ENCODE results near the gene ADIPOR2. TPM values are rescaled to one million over a fixed set of nuclear protein-coding genes. Genes with fewer than 3 reads are reported as not detected.

ADIPOR2 gene
- total RNA-seq, 1 experiment from 2014 or later = 45.3 TPM

DNA sequence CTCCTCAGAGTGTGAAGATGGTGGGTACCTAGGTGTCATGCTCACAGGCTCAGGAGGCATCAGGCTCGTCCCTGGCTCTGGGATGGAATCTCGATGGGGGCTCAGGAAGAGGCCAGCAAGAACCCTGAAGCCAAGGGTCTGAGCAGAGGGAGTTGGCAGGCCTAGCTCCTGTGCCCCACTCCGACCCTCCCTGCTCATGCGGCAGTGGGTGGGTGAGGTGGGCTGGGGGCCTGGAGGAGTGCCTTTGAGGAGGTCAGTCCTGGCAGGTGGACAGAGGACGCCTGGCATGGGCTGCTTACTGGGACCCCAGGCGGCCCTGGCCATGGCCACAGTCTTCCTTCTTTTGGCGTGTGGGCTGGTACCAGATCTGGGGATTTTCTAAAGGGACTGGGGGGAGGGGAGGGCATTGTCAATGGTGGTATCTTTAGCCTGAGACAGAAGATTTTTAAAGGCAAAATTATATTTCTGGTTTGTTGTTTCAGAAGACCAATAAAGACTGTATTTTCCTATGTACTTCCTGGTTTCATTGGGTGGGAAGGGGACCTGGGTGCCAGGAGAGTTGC, 145.5 kb downstream of the ADIPOR2 start:
- no peak overlapping the region for H2BK12ac ChIP-seq (ENCODE audit: insufficient read length, low read depth, low read length)
- no peaks in the 10 kb centered on the region for H4K20me1 ChIP-seq (ENCODE audit: control insufficient read depth, insufficient read depth, insufficient read length)
- no peak overlapping the region for H2AFZ ChIP-seq (ENCODE audit: low read length)
- no peak overlapping the region for H3K9ac ChIP-seq (ENCODE audit: extremely low read depth, insufficient read length, low read length)
- WGBS (ENCODE audit: extremely low coverage, insufficient read length, low lambda C conversion rate) = no CpG with 5 or more reads among the region's 7 CpGs
- H2BK20ac ChIP-seq (ENCODE audit: low read depth, low read length, poor library complexity, severe bottlenecking) = no peak overlapping the region
- no peak overlapping the region for H2AK5ac ChIP-seq (ENCODE audit: insufficient read length, low read length)
- DNase-seq = no peak
- no peak overlapping the region for H4K5ac ChIP-seq (ENCODE audit: insufficient read length, low read depth, low read length)
- no peak overlapping the region for H3T11ph ChIP-seq (ENCODE audit: low read length)
- H2BK5ac ChIP-seq (ENCODE audit: insufficient read length, low read length) = no peak overlapping the region
- H4K8ac ChIP-seq (replicated peaks; ENCODE audit: insufficient read length, low read depth, low read length) = no peak overlapping the region
- H3K27ac ChIP-seq (ENCODE audit: insufficient read length, low read depth, low read length) = no peak overlapping the region
- H3K4me1 ChIP-seq (ENCODE audit: insufficient read depth, low read length) = no peaks in the 10 kb centered on the region; the same call in 1 of the 2 replicates
- H3K56ac ChIP-seq (ENCODE audit: insufficient read length, low read depth, low read length) = no peak overlapping the region
- H3K23me2 ChIP-seq (ENCODE audit: insufficient read length, low read depth, low read length, poor library complexity, severe bottlenecking) = no peaks in the 10 kb centered on the region
- no peak overlapping the region for H2BK15ac ChIP-seq (ENCODE audit: low read depth, low read length)
- Mint-ChIP-seq H3K27me3 (ENCODE audit: low read depth) (peaks cover 19% of the 10 kb centered on the region), H3K4me1 (peaks cover 15 to 37% of the 10 kb centered on the region in 2 experiments), H3K36me3 (ENCODE audit: insufficient read depth in 1 of 3, low read depth in 3 of 3) (no peaks in the 10 kb centered on the region), H3K9me3 (no peaks in the 10 kb centered on the region; a peak in 1 of 5 replicates), H3K4me3 (no peak overlapping the region), H3K27ac (no peak overlapping the region; a peak in 1 of 7 replicates)
- TF ChIP-seq, protein P1, sequence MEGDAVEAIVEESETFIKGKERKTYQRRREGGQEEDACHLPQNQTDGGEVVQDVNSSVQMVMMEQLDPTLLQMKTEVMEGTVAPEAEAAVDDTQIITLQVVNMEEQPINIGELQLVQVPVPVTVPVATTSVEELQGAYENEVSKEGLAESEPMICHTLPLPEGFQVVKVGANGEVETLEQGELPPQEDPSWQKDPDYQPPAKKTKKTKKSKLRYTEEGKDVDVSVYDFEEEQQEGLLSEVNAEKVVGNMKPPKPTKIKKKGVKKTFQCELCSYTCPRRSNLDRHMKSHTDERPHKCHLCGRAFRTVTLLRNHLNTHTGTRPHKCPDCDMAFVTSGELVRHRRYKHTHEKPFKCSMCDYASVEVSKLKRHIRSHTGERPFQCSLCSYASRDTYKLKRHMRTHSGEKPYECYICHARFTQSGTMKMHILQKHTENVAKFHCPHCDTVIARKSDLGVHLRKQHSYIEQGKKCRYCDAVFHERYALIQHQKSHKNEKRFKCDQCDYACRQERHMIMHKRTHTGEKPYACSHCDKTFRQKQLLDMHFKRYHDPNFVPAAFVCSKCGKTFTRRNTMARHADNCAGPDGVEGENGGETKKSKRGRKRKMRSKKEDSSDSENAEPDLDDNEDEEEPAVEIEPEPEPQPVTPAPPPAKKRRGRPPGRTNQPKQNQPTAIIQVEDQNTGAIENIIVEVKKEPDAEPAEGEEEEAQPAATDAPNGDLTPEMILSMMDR (conservative IDR thresholded peaks at IDR 0.05) = no peak
- H3K23ac ChIP-seq (ENCODE audit: insufficient read length, low read depth, low read length) = no peak overlapping the region
- no peaks in the 10 kb centered on the region for H3K27me3 ChIP-seq (ENCODE audit: insufficient read depth, low read length)
- no peak overlapping the region for H3K4me2 ChIP-seq (ENCODE audit: insufficient read depth, insufficient read length, low read length)
- H3K18ac ChIP-seq (ENCODE audit: insufficient read length, low read depth, low read length) = no peak overlapping the region
- H3K9me3 ChIP-seq (ENCODE audit: control insufficient read depth, low read depth, low read length) = no peaks in the 10 kb centered on the region
- no peak overlapping the region for H2BK120ac ChIP-seq (ENCODE audit: low read depth, low read length, poor library complexity, severe bottlenecking)
- H3K4ac ChIP-seq (ENCODE audit: low read depth, low read length) = no peak overlapping the region
- H3K79me1 ChIP-seq (ENCODE audit: insufficient read depth, low read depth, low read length, poor library complexity, severe bottlenecking) = no peaks in the 10 kb centered on the region
- H3K79me2 ChIP-seq (ENCODE audit: insufficient read depth, low read length) = no peaks in the 10 kb centered on the region
- H4K91ac ChIP-seq (ENCODE audit: insufficient read length, low read depth, low read length) = no peak overlapping the region
- no peak overlapping the region for H3K14ac ChIP-seq (ENCODE audit: insufficient read depth, low read length)
